Skeletal muscle cell (primary cell): ENCODE results near the gene FGF5.

ENCODE experiments used
- DNase-seq: peaks from one replicate; pipeline ENCODE4 v3.0.0-alpha.2; 2010; ENCODE audit warnings: low read depth
- H3K4me3 ChIP-seq: 2 replicates; pipeline ENCODE4 v1.5.1; 2011; ENCODE audit warnings: low read depth, mild to moderate bottlenecking, control low read depth, low read length, moderate library complexity

FGF5 gene

DNA sequence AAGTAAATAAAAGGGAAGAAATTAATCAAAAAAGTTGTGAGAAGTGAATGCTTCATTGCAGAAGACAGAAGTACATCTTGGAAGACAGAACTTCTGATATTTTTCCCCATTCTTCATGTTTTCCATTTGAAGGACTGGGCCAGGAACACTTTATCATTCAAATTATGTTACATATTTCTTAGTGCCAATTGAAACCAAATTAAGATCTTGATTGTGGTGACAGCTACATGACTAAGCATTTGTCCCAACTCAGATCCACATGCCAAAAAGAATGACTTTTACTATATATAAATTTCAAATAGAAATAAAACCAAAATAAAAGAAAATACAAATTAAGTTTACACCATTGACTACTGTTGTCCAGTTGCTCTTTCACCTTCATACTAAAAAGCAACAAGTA, 14.0 kb upstream of the FGF5 start:
- no peak for DNase-seq
- no peak overlapping the region for H3K4me3 ChIP-seq

DNA sequence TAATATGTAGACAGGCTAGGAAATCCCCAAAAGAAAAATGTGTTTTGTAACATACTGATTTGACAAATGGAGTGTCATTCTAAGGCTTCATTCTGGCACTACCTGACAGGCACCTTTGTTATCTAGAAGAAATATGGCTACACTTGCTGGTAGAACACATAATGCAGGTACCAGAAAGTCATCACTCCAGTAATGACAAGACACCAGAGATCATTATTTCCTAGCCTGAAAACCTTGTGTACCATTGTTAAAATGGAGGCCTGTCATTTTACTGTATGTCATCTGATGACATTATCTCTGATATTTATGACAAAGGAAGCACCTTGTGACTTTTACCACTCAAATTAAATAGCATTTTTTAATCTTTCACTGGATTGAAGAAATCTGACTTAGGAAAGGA, 13.5 kb upstream of the FGF5 start:
- DNase-seq: no peak

DNA sequence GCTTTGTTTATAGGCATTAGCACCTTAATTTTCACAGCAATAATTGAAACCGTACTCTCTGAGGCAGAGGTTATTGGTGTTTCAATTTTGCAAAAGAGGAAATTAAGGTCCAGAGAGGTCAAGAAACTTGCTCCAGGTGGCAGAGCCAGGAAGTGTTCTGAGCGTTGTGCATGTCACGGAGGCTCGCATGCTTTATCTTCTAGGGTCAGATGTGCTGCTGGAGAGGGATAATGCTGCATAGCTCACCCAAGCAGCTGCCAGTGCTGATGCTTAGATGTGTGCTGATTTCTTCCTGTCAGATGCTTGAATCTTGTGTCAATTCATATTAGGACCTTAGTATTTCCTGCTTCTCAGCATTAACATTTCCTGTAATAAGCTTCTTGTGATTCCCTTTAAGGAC, 13.0 kb upstream of the FGF5 start:
- no peak for DNase-seq
- H3K4me3 ChIP-seq: no peak overlapping the region

More for the DNA sequence above, 13.5 kb upstream of the FGF5 start:
- H3K4me3 ChIP-seq: no peak overlapping the region

DNA sequence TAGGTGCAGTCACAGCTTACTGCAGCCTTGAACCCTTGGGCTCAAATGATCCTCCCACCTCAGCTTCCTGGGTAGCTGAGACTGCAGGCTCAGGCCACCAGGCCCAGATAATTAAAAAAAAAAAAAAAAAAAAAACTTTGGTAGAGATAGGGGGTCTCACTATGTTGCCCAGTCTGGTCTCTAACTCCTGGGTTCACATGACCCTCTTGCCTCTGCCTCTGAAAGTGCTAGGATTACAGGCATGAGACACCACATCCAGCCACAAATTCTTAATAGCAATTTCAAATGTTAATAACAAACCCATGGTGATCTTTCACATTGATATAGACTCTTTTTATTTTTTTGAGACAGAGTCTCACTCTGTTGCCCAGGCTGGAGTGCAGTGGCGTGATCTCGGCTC, 12.3 kb upstream of the FGF5 start:
- no peak for DNase-seq
- no peak overlapping the region for H3K4me3 ChIP-seq

DNA sequence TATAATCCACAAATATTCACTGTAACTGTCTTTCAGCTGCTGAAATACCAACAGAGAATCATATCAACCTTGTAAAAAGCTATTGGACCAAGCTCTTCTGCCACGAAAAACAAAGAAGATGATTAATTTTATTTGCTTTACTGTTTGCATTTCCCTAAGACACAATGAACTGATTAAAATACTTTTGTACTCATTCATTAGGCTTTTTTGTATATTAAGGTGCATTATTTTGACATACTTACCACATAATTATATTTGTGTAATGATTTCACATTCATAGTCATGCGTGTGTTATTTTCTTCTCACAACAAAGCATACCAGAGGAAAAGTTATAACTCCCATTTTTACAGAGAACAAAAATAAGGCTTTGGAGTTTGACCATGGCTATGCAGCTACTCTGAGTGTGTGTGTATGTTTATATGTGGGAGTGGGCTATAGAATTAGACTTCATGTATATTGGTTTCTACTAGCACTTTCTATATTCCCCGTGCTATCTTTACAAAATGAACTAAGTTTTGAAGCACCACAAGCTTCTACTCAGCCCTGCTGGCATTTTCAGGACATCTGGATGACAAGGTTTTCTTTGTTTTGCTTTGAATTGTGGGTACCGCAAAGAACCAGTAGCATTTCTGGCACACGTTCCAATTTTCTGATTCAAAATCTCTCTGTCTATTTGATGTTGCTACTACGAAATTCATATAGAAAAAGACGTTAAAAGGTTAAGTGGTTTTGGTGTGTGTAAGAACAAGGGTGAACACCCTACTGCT, 11.0 kb upstream of the FGF5 start:
- DNase-seq: no peak
- no peak overlapping the region for H3K4me3 ChIP-seq

DNA sequence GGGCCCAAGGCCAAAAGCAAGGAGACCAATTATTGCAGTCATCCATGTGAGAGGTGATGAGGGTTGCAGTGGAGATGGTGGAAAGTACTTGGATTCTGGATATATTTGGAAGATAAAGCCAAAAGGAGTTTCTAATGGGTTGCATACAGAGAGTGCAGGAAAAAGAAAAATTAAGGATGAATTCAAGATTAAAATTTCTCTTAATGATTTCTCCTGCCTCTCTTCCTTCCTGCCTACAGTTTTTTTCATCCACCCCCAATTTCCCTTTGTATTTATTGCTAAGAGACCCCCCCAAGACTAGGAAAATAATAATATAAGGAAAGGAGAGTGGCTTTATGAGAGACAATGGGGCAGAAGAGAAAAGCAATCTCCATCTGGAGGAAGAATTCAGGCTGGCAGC, 8.6 kb upstream of the FGF5 start:
- no peak overlapping the region for H3K4me3 ChIP-seq
- DNase-seq: no peak

DNA sequence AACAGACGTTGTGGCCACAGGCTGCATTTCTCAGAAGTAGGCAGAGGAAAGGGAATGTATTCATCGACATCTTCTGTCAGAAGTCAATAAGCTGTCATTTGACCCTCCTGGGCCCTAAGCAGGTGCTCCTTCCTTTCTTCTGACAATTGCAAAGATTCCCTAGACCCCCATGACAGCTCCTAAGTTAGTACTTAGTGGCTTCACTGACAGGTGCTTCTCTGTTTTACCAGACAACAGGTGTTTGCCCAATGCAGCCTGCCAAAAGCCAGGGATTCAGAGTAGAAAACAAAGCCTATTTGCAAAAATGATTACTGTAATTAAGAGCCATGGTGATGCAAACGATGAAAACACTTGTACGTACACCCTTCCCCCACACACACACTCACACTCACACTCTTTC, 7.5 kb upstream of the FGF5 start:
- H3K4me3 ChIP-seq: no peak overlapping the region
- no peak for DNase-seq

DNA sequence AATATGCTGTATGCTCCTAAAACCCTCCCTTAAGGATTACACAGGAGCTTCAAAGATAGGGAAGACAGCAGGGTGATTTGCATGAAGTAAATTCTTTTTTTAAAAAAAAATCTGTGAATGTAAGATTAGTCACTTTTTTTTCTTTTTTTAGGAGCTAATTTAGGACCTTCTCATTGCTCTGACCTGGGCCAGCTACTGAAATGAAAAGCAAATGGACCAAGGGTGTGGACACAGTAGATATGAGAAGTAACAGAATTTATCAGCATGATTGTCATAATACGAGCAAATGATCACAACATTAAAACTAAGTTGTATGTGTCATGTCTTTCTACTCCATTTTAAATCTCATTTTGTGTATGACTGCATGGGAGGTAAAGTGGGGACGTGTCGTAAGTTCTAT, 6.6 kb upstream of the FGF5 start:
- DNase-seq: no peak
- no peak overlapping the region for H3K4me3 ChIP-seq

DNA sequence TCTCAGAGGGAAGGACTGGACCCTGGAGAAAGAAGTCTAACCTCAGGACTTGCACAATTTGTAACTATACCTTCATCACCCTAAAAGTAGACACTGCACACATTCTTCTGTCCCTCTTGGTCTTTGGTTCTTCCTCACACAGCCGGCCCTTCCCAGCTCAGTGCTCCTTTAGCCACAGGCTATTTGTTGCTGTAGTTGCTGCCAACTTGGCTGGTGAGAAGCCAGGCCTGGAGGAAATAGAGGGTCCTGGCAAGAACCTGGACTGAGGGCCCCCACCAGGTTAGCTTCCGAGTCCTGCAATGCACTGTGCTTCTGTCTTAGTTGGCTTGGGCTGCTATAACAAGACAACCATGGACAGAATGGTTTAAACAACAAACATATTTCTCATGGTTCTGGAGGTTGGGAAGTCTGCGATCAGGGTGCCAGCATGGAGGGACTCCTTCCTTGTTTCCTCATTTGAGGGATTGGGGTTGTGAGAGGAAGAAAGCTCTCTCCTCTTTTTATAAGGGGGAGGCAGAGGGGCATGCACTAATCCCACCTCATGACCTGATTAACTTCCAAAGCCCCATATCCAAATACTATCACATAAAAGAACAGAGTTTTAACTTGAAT, 4.4 kb upstream of the FGF5 start:
- H3K4me3 ChIP-seq: no peak overlapping the region
- no peak for DNase-seq

DNA sequence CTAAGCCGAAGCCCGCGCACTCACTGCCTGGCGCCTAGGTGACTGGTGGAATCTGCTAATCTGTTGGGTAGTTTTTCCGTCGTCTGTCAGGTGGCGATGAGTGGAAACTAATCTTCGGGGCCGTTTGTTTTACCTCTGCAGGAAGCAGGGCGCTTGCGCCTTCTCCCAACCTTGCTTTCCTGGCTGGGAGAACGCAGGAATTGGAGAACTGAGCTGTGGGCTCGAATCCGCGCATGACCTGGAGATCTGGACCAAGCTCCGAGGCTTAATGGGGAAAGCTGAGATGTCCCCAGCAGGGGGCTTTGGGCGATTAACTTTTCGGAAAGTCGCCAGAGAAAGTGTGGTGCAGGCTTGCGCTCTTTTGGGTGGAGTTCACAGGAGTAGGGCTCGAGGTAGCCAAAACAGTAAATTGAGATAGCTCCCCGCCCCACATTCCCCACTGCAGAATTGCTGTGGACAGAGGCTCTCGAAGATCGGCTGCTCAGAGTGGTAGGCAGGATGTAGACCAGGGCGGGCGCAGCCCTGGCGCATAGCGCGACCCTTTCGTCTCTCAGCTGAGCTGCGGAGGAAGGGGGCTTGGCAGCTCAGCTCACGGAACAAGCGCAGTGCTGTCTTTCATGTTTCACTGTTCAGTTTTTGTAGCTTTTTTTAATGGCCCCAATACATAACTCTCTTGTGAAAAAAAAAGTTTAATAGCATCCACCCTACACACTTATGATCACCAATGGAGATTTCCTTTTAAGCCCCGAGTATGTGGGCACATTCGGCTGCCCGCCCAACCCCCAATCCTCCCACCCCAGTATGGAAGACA, 2.7 kb upstream of the FGF5 start:
- no peak overlapping the region for H3K4me3 ChIP-seq
- DNase-seq: no peak

DNA sequence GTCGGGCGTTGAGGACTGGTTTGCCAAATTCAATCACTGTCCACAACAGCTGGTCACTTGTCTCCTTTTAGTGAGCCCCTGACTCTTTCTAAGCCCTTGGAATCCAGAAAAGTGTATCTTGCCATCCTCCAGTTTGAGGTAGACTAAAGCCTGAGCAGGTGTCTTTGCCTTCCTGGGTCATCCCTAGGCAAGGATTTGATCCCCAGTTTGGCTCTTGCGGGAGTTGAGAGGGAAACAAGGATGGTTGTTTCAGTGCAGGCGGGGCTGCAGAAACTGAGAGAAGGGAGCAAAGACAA, 2.2 kb upstream of the FGF5 start:
- no peak overlapping the region for H3K4me3 ChIP-seq
- DNase-seq: no peak

DNA sequence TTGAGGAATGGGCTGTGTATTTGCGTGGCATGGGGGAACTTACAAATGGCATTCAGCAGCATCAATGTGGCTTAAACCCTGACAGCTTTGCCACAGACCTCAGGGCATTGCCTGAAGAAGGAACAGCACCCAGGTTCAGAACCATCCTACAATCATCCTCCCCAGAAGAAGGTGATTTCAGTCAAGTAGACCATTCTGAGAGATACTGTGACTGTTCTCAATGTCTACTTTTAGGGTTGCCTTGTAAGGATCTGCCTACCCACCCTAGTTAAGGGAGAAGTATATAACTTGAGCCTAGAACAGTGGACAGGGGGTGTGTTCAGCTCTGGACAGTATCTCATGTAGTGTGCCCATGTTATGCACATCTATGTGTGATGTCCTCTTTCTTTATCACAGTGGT, 1.6 kb upstream of the FGF5 start:
- no peak for DNase-seq
- H3K4me3 ChIP-seq: no peak overlapping the region

DNA sequence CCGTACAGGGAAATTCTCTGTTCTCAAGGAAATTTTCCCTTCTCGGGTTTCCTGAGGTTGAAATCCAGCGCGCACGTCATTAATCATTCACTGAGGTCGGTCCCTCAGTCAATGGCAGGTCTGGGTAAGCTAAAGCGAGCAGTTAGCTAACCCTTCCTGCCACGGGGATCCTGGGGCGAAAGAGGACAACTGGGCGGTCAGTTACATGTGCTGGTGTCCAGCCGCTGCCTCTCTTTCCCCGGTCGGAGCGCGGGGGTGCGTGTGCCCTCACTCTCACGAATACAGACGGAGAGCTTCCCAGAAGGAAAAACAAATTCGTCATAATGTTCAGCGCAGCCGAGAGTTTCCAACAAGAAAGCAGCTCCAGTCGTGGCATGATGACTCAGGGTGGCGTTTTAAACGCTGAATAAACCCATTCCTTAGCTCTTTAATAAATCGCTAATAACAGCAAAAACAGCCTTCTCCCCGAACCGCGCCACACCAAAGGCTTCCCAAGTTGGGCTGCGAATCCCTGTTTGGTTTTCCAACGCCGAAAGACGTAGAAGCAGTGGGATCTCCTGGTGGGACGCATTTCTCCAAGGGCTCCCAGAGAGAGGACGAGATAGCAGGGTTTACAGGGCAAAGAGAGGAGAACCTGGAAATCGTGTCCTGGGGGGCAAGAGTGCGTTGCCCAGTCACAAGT, 752 bp upstream of the FGF5 start:
- DNase-seq: peak; percentile 62
- H3K4me3 ChIP-seq: peak overlapping the region; percentile 80

DNA sequence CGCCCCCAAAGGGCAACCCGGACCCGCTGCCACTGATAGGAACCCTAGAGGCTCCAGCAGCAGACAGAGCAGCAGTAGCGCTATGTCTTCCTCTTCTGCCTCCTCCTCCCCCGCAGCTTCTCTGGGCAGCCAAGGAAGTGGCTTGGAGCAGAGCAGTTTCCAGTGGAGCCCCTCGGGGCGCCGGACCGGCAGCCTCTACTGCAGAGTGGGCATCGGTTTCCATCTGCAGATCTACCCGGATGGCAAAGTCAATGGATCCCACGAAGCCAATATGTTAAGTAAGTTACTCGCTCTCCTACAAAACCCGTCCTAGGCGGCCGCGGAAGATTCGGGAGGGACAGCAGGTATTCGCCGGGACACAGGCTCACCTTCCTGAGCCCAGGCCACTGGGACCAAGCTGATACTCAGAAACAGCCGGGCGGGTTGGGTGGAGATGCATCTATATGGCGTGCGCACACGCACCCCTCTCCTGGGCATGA, 477 bp downstream of the FGF5 start:
- DNase-seq: no peak
- peak overlapping the region; percentile 80 for H3K4me3 ChIP-seq

DNA sequence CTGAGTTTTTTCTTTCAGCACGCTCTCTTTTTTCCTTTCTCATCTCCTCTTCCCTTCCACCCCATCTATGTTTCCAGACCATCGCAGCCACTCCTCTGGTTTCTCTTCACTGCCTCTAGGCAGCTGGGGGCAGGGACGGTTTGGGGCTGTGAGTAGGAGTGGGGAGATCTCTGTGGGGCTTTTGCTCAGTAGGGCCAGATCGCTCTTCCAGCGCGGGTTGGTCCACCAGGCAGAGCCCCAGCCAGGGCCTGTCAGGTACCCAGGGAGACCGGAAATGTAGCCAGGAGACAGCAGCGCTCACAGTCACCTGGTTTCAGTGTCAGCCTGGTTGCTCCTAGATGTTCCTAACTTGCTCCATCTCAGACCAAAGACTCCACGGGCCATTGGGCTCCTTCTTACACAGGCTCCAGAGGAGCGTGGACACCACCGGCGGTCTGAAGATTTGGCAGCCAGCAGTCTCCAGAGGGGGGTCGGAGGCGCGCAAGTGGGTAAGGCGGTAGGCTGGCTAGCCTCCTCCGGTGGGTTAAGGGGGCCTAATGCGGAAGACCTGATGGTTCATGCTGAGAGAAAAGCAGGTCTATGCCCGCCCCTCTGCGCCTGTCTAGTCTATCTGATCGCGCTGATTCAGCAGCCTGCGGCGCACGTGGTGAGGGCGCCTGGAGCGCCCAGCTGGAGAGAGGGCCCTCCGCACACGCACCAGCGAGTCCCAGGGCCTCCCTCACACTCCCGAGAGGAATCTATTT, 1.8 kb downstream of the FGF5 start:
- no peak for DNase-seq
- H3K4me3 ChIP-seq: peak overlapping the region; percentile 80

DNA sequence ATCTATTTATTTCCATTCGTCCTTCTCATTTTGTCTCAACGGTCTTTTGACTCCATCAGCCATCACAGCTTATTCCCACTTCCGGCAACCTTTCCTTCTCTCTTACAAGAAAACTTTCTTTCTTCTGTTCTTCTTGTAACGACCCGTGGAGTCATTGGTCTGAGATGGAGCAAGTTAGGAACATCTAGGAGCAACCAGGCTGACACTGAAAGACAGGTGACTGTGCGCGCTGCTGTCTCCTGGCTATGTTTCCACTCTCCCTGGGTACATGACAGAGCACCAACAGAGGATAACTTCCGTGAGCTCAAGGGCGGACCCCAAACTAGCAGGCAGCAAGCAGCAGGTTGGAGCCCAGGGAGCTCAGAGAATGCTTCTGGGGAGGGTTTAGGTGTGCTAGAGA, 2.5 kb downstream of the FGF5 start:
- no peak for DNase-seq
- H3K4me3 ChIP-seq: peak overlapping the region; percentile 80

DNA sequence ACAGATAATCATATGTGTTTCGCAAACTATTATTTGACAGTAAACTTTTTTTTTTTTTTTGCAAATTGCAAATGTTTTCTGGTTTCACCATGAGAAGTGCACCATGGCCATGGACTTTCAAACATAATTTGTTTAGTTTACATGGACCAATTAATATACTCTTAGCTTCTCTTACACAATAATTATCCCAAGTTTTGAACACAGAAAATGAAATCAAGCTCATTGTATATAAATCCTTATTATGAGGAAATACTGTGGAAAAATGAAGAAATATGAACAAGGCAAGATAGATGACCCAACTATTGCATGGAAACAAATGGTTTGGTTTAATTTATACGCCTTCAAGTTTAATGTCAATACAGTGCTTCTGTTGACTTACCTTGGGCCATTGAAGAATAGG, 3.9 kb downstream of the FGF5 start:
- DNase-seq: no peak
- no peak overlapping the region for H3K4me3 ChIP-seq

DNA sequence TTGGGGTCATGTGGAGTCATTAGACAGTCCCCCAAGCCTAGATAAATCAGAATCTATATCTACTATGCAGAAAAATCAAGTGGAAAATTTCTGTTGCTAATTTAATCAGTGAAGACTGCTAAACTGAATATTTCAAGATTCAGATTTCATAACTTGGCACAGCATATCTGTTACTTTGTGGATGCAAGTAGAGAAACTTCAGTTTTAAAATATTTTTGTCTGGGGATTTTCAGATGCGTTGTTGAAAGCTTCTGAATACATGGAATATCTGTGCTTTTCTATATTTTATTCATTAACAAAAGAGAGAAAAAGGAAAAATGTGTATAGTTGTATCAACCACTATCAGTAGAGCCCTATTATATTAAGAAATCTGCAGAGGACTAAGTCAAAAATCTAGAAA, 4.4 kb downstream of the FGF5 start:
- DNase-seq: no peak
- no peak overlapping the region for H3K4me3 ChIP-seq

DNA sequence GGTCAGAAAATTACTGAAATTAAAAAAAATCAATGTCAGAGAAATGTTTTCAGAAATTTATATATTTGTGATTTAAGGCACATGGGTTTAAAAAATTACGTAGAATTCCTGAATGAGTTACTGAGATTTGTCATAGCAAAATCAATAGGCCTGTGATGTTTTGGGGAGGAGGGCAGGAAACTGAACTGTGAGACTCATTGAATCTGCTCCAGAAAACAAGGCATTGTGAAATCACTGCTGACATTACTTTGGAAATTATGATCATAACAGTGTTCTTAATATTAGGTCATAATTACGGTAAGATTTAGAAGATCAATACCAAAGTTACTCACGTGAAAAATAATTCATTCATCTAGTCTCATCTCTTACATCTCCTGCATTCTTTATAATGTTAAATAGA, 5.3 kb downstream of the FGF5 start:
- no peak overlapping the region for H3K4me3 ChIP-seq
- no peak for DNase-seq

DNA sequence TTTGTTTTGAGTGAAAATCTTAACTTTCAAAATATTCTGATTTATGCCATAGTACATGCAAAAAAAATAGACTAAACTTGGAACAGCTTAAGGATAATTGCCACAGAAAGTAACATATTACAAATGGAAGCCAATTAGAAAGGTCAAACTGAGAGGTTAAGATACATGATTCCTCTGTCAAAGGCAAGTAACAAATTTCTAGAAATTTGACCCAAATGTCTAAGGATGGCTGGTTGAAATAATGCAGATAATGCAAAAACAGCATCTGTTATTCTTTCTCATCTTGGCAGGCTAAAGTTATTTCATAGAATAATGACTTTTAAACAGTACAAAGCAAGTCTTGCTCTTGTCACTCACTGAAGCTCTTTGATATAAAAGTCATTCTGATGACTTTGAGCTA, 10.5 kb downstream of the FGF5 start:
- no peak for DNase-seq
- H3K4me3 ChIP-seq: no peak overlapping the region
